GM23248 (cell line): ENCODE data around the gene EIF4A3. TPM values are rescaled to one million over a fixed set of nuclear protein-coding genes. Genes with fewer than 3 reads are reported as not detected.

ENCODE experiments used
- DNase-seq: peaks from one replicate; pipeline ENCODE4 v3.0.0-alpha.2; 2015
- H2AFZ ChIP-seq: fragments of 200-600 bp; sonication (generic); 2 replicates; pipeline ENCODE4 v1.6.1; 2016; ENCODE audit warnings: antibody characterized with exemption
- H3F3A ChIP-seq: fragments of 200-600 bp; sonication (generic); 2 replicates; pipeline ENCODE4 v1.6.1; 2016; ENCODE audit warnings: mild to moderate bottlenecking, antibody characterized with exemption, mixed run types; ENCODE audit not compliant: insufficient read depth
- H3K27ac ChIP-seq: fragments of 200-600 bp; sonication (generic); 2 replicates; pipeline ENCODE4 v1.5.1; 2016; ENCODE audit warnings: mild to moderate bottlenecking
- H3K27me3 ChIP-seq: fragments of 200-600 bp; sonication (generic); replicated peaks from 2 replicates; pipeline ENCODE4 v1.6.1; 2016; ENCODE audit warnings: mild to moderate bottlenecking; ENCODE audit not compliant: insufficient read depth
- H3K36me3 ChIP-seq: fragments of 200-600 bp; sonication (generic); 2 replicates; pipeline ENCODE4 v1.6.1; 2016; ENCODE audit warnings: low read depth, mild to moderate bottlenecking
- H3K4me1 ChIP-seq: fragments of 200-600 bp; sonication (generic); 2 replicates; pipeline ENCODE4 v1.6.1; 2016; ENCODE audit warnings: mild to moderate bottlenecking; ENCODE audit not compliant: insufficient read depth
- H3K4me2 ChIP-seq: fragments of 200-600 bp; sonication (generic); one replicate; pipeline ENCODE4 v1.6.1; 2016; ENCODE audit warnings: mild to moderate bottlenecking; ENCODE audit not compliant: unreplicated experiment
- H3K4me3 ChIP-seq: fragments of 200-600 bp; sonication (generic); 2 replicates; pipeline ENCODE4 v1.5.1; 2016; ENCODE audit warnings: mild to moderate bottlenecking
- H3K79me2 ChIP-seq: fragments of 200-600 bp; sonication (generic); 2 replicates; pipeline ENCODE4 v1.6.1; 2016; ENCODE audit warnings: mild to moderate bottlenecking; ENCODE audit not compliant: insufficient read depth
- H3K9ac ChIP-seq: fragments of 200-600 bp; sonication (generic); 2 replicates; pipeline ENCODE4 v1.6.1; 2016; ENCODE audit warnings: mild to moderate bottlenecking
- H3K9me2 ChIP-seq: fragments of 200-600 bp; sonication (generic); 2 replicates; pipeline ENCODE4 v1.6.1; 2016; ENCODE audit warnings: mixed run types, mild to moderate bottlenecking, moderate library complexity; ENCODE audit not compliant: insufficient read depth
- H3K9me3 ChIP-seq: fragments of 200-600 bp; sonication (generic); one replicate; pipeline ENCODE4 v1.6.1; 2017; ENCODE audit warnings: low read depth
- H4K20me1 ChIP-seq: fragments of 200-600 bp; sonication (generic); 2 replicates; pipeline ENCODE4 v1.6.0; 2016; ENCODE audit not compliant: insufficient read depth
- EZH2 ChIP-seq: fragments of 200-600 bp; sonication (generic); IDR thresholded peaks from 2 replicates; pipeline ENCODE4 v1.6.1; 2018; ENCODE audit warnings: antibody characterized with exemption, mild to moderate bottlenecking; ENCODE audit not compliant: insufficient read depth, poor library complexity, severe bottlenecking
- EZH2phosphoT487 ChIP-seq: fragments of 200-600 bp; sonication (generic); IDR thresholded peaks from 2 replicates; pipeline ENCODE4 v1.6.1; 2018; ENCODE audit warnings: antibody characterized with exemption, moderate library complexity, mild to moderate bottlenecking, low read depth; ENCODE audit not compliant: insufficient read depth
- WGBS, 2 experiments: methylation state at CpG; one replicate each; pipeline ENCODE4 v1.1.6; 2015 to 2017; ENCODE audit warnings: low lambda C conversion rate in 2 of 2, low coverage in 1 of 2; ENCODE audit errors: missing lambda C conversion rate in 2 of 2; 5-methylcytosine and 5-hydroxymethylcytosine counted together
- in situ Hi-C: fragments of 300-500 bp; cut with MboI; formaldehyde crosslinking; loops from 2 replicates; pipeline ENCODE4 v1.15.0; 2020
- polyA plus RNA-seq: library from polyadenylated mRNA; unstranded; fragments of >200 nt; fragmentation: Nextera tagmentation; extraction: Ambion mirVana; gene quantifications from 2 replicates; pipeline ENCODE4 v1.2.1, GENCODE V29; 2016
- total RNA-seq: library from RNA; depleted of rRNA; stranded (reverse); fragments of >200 nt; shearing (Covaris generic); gene quantifications from 2 replicates; pipeline ENCODE4 v1.2.3, GENCODE V29; 2014

The EIF4A3 gene
- total and polyA plus RNA-seq, 2 experiments from 2014 or later: 75.1 to 129 TPM

GRCh38 chr17:80173126-80173525 is 26.2 kb upstream of the EIF4A3 start:
- H3K9ac ChIP-seq: no peak overlapping the region
- no peak for DNase-seq
- no peak overlapping the region for H3K27ac ChIP-seq
- no peaks in the 10 kb centered on the region for H3K79me2 ChIP-seq
- TF ChIP-seq EZH2phosphoT487 (no peak), EZH2 (no peak)
- 83 to 87% methylated on average over 12 of the region's 12 CpGs for WGBS, 2 experiments
- no peaks in the 10 kb centered on the region for H3K27me3 ChIP-seq
- no peak overlapping the region for H2AFZ ChIP-seq
- no peaks in the 10 kb centered on the region for H3K36me3 ChIP-seq
- no peaks in the 10 kb centered on the region for H3K9me3 ChIP-seq
- H3K4me1 ChIP-seq: no peaks in the 10 kb centered on the region
- in situ Hi-C loops: no loop called here
- H3K4me2 ChIP-seq: no peak overlapping the region
- no peaks in the 10 kb centered on the region for H3K9me2 ChIP-seq
- H4K20me1 ChIP-seq: no peaks in the 10 kb centered on the region
- H3F3A ChIP-seq: no peaks in the 10 kb centered on the region
- H3K4me3 ChIP-seq: no peak overlapping the region

GRCh38 chr17:80171681-80172080 is 24.8 kb upstream of the EIF4A3 start:
- Histone ChIP-seq H3K9me3 (no peaks in the 10 kb centered on the region), H3K4me3 (no peak overlapping the region), H4K20me1 (no peaks in the 10 kb centered on the region), H3F3A (no peaks in the 10 kb centered on the region), H3K4me2 (no peak overlapping the region), H3K9me2 (no peaks in the 10 kb centered on the region), H3K4me1 (no peaks in the 10 kb centered on the region), H3K79me2 (no peaks in the 10 kb centered on the region), H3K27ac (no peak overlapping the region), H3K9ac (no peak overlapping the region), H3K36me3 (no peaks in the 10 kb centered on the region), H2AFZ (no peak overlapping the region), H3K27me3 (no peaks in the 10 kb centered on the region)
- no peak for DNase-seq
- 69 to 72% methylated on average over 7 of the region's 7 CpGs for WGBS, 2 experiments
- TF ChIP-seq EZH2phosphoT487 (no peak), EZH2 (no peak)
- in situ Hi-C loops: no loop called here

DNA sequence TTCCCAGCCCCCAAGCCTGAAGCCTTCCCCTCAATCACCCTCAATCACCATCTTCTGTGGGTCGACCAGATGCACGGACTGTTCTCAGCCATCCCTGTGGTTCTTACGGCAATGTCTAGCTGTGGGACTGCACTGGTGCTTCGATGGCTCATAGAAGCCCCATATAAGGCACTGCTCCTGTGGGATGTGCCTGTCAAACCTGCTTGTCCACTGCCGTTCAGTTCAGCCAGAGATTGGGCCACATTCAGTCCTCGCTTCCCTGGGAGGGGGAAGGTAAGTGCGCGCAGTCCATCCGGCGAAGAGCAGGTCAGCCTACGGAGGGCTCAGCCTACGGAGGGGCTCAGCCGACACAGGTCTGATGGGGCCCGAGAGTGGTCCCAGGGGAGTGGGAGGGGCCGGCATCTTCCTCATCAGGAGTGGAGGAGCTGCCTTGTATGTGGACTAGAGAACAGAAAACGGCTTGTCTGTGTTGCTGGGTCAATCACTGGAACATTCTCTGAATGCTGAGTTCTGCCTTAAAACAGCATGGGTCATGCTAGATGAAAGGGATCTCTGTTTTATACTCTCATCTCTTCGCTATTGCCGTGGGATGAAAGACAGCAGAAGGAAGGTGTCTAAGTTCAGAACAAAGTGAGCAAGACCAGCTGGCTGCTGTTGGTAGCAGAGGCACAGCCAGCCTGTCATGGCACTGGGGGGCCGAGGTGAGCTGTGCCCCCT is 23.0 kb upstream of the EIF4A3 start, which contains the start of gene CARD14:
TSS of gene CARD14 (plus strand) at position 247 of the 717 bp plus-strand sequence. CDS start 11,409 bp downstream, outside the sequence.
- H3K79me2 ChIP-seq: no peaks in the 10 kb centered on the region
- no peaks in the 10 kb centered on the region for H3K27me3 ChIP-seq
- H4K20me1 ChIP-seq: no peaks in the 10 kb centered on the region
- H3K27ac ChIP-seq: no peak within 1 kb of the TSS
- 60 to 61% methylated on average over 19 of the region's 19 CpGs for WGBS, 2 experiments
- no peak within 1 kb of the TSS for H2AFZ ChIP-seq
- TF ChIP-seq EZH2phosphoT487: no peak
- TF ChIP-seq EZH2: no peak
- no peaks in the 10 kb centered on the region for H3F3A ChIP-seq
- H3K4me2 ChIP-seq: no peak within 1 kb of the TSS
- H3K9me3 ChIP-seq: no peaks in the 10 kb centered on the region
- H3K36me3 ChIP-seq: no peaks in the 10 kb centered on the region
- in situ Hi-C loops: no loop called here
- H3K9me2 ChIP-seq: no peaks in the 10 kb centered on the region
- DNase-seq: no peak
- H3K4me1 ChIP-seq: no peaks in the 10 kb centered on the region
- no peak within 1 kb of the TSS for H3K9ac ChIP-seq
- H3K4me3 ChIP-seq: no peak within 1 kb of the TSS

DNA sequence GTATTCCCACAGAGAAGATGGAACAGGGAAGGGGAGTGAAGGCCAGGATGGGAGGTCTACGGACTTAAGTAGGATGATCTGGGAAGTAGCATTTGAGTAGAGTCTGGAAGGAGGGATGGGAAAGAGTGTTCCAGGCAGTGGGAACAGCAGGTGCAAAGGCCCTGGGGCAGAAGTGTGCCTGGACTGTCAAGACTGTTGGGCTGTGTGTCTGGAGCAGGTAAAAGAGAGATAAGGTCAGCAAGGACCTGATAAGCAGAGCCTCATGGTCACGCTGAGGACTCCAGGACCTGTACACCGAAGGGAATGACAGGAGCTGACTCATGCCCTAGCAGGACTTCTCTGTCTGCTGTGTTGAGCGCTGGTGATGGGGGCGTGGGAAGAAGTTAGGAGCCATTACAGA is 22.2 kb upstream of the EIF4A3 start:
- no peaks in the 10 kb centered on the region for H3K27me3 ChIP-seq
- H4K20me1 ChIP-seq: no peaks in the 10 kb centered on the region
- no peaks in the 10 kb centered on the region for H3K4me1 ChIP-seq
- no peak overlapping the region for H3K27ac ChIP-seq
- H3K36me3 ChIP-seq: no peaks in the 10 kb centered on the region
- H3K9me2 ChIP-seq: no peaks in the 10 kb centered on the region
- no peaks in the 10 kb centered on the region for H3K79me2 ChIP-seq
- H3K9me3 ChIP-seq: no peaks in the 10 kb centered on the region
- DNase-seq: no peak
- H3F3A ChIP-seq: no peaks in the 10 kb centered on the region
- 78 to 80% methylated on average over 5 of the region's 5 CpGs for WGBS, 2 experiments
- in situ Hi-C loops: no loop called here
- TF ChIP-seq EZH2phosphoT487 (no peak), EZH2 (no peak)
- H3K4me3 ChIP-seq: no peak overlapping the region
- no peak overlapping the region for H3K9ac ChIP-seq
- H3K4me2 ChIP-seq: no peak overlapping the region
- no peak overlapping the region for H2AFZ ChIP-seq

- no peak for DNase-seq
- Histone ChIP-seq H3K4me3 (no peak overlapping the region), H3K36me3 (no peaks in the 10 kb centered on the region), H3K4me2 (no peak overlapping the region), H3K9me2 (no peaks in the 10 kb centered on the region), H3K27ac (no peak overlapping the region), H3K4me1 (no peaks in the 10 kb centered on the region), H3F3A (no peaks in the 10 kb centered on the region), H3K79me2 (no peaks in the 10 kb centered on the region), H3K9me3 (no peaks in the 10 kb centered on the region), H3K9ac (no peak overlapping the region), H4K20me1 (no peaks in the 10 kb centered on the region), H3K27me3 (no peaks in the 10 kb centered on the region), H2AFZ (no peak overlapping the region)
- no peak for TF ChIP-seq EZH2phosphoT487
- no peak for TF ChIP-seq EZH2
- 65 to 79% methylated on average over 5 of the region's 5 CpGs for WGBS, 2 experiments
- in situ Hi-C loops: no loop called here
Observed at GRCh38 chr17:80168371-80168770, 21.4 kb upstream of the EIF4A3 start.
